HL-60 (cell line): Measurements from ENCODE around the gene ST8SIA2.

Experiments
- CTCF ChIP-seq: IDR thresholded peaks from one replicate; pipeline ENCODE4 v1.5.1; 2011; ENCODE audit warnings: low read length, control low read depth, inconsistent platforms; ENCODE audit not compliant: insufficient read depth
- GABPA ChIP-seq: IDR thresholded peaks from 2 replicates; pipeline ENCODE4 v1.6.1; 2012; ENCODE audit warnings: low read depth
- POLR2AphosphoS5 ChIP-seq: IDR thresholded peaks from 2 replicates; pipeline ENCODE4 v1.6.1; 2012; ENCODE audit warnings: low read depth

- TF ChIP-seq CTCF, result no peak
- no peak for TF ChIP-seq GABPA
- no peak for TF ChIP-seq POLR2AphosphoS5
Measured at GRCh38 chr15:92444631-92445030, 51.0 kb downstream of the ST8SIA2 start.
